ENCODE data around the gene TRPM5. TPM values are rescaled to one million over a fixed set of nuclear protein-coding genes. Genes with fewer than 3 reads are reported as not detected.

TRPM5 gene
- total and polyA plus RNA-seq, 9 of the 15 experiments (the other 6 are each of a cell fraction or from before 2014, with no cell fraction given) = not detected

DNA sequence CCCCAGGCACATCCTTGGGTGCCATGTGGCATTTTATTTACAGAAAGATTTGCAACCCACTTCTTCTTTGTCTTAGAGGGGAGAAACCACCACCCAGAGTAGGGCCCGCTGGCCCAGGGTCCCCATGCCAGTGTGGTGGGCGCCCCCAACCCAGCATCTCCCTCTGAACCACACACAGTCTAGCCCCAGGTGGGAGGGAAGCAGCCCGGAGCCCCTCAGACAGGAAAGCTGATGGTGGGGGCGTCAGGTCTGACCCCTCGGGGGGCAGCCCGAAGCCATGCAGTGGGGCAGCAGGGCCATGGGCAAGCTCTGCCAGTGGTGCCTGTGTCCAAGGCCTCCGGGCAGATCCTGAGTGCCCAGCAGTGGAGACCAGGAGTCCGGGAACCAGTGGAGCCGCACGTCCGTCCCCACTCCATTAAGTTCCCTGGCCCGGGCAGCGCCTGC, 11.7 kb downstream of the TRPM5 start:
- intact Hi-C loops (cut with micrococcal nuclease) (no loop called here), in situ Hi-C loops (cut with MboI) (no loop called here)
- Histone ChIP-seq H3K4me1 (replicated peaks in 1 of 2; ENCODE audit: control insufficient read depth in 2 of 2, insufficient read depth in 2 of 2, low read length in 2 of 2) (peaks cover 0 to 3% of the 10 kb centered on the region in 2 experiments; a peak in 1 of 5 replicates), H2AFZ (ENCODE audit: low read depth, low read length) (no peak overlapping the region), H3K4me2 (ENCODE audit: insufficient read depth, low read length) (no peak overlapping the region), H3K9me1 (ENCODE audit: control insufficient read depth, insufficient read depth, low read length) (peaks cover 2% of the 10 kb centered on the region), H4K20me1 (replicated peaks; ENCODE audit: control insufficient read depth, insufficient read depth, low read length) (peaks cover 4% of the 10 kb centered on the region), H3K27ac (ENCODE audit: extremely low read depth, low read depth, low read length) (no peak overlapping the region), H3K79me2 (ENCODE audit: control insufficient read depth, insufficient read depth, low read length) (no peaks in the 10 kb centered on the region), H3K9me3 (replicated peaks; ENCODE audit: control insufficient read depth, insufficient read depth, low read depth, low read length) (peaks cover 6% of the 10 kb centered on the region; the same call in 1 of the 2 replicates), H3K9ac (ENCODE audit: insufficient read depth in 1 of 2, low read depth in 2 of 2, low read length in 2 of 2) (peak overlapping the region in 1 of 2 experiments; percentile 20; a peak in 1 of 4 replicates), H3K27me3 (ENCODE audit: control insufficient read depth in 2 of 2, insufficient read depth in 2 of 2, low read length in 2 of 2) (peaks cover 2 to 51% of the 10 kb centered on the region in 2 experiments; a peak in 4 of 5 replicates), H3K36me3 (ENCODE audit: control insufficient read depth, insufficient read depth, low read length) (no peaks in the 10 kb centered on the region), H3K4me3 (no peak overlapping the region)
- ChIA-PET CTCF (ENCODE audit: low intra/inter-chr PET ratio) (no interaction called here), POLR2A (no interaction called here)
- BruUV-seq (replicated peaks) = no TSS peak
- ATAC-seq (no peak), FAIRE-seq (no peak), DNase-seq (ENCODE audit: extremely low read depth in 1 of 4, low spot score in 3 of 4) (no peak)
- TF ChIP-seq RBM14 (IDR thresholded peaks at IDR 0.05; ENCODE audit: borderline replicate concordance, insufficient read depth, low read depth, low read length) = no peak
- no peak for TF ChIP-seq COPS2 (conservative IDR thresholded peaks at IDR 0.05)
- WGBS (ENCODE audit: insufficient coverage, low coverage, missing lambda C conversion rate) = 8% methylated on average over 13 of the region's 13 CpGs

DNA sequence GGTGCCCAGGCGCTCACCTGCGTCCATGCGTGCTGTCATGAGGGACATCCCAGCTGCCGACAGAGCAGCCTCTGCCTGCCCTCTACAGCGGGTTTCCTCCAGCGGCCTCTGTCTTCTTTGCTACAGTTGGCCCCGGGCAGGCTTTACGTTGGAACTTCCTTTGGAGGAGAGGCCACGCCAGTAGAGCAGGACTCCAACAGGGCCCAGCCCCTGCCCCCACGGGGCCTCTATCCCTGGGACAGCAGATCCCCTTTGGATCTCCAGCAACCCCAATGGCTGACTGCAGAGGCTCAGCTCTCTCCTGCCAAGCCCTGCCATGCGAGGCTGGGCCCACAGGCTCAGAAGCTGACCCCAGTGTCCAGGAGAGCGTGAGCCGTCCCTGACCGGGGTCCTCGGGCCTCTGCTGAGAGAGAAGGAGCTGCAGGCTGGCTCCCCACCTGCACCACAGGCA, 12.1 kb downstream of the TRPM5 start:
- Histone ChIP-seq H3K27me3 (ENCODE audit: control insufficient read depth in 2 of 2, insufficient read depth in 2 of 2, low read length in 2 of 2) (peaks cover 2 to 46% of the 10 kb centered on the region in 2 experiments; a peak in 3 of 5 replicates), H3K4me3 (no peak overlapping the region), H3K79me2 (ENCODE audit: control insufficient read depth, insufficient read depth, low read length) (no peaks in the 10 kb centered on the region), H4K20me1 (replicated peaks; ENCODE audit: control insufficient read depth, insufficient read depth, low read length) (peaks cover 4% of the 10 kb centered on the region), H3K4me1 (replicated peaks in 1 of 2; ENCODE audit: control insufficient read depth in 2 of 2, insufficient read depth in 2 of 2, low read length in 2 of 2) (peaks cover 0 to 3% of the 10 kb centered on the region in 2 experiments; a peak in 1 of 5 replicates), H3K9me3 (replicated peaks; ENCODE audit: control insufficient read depth, insufficient read depth, low read depth, low read length) (peaks cover 6% of the 10 kb centered on the region; the same call in 1 of the 2 replicates), H2AFZ (ENCODE audit: low read depth, low read length) (no peak overlapping the region), H3K9ac (ENCODE audit: insufficient read depth in 1 of 2, low read depth in 2 of 2, low read length in 2 of 2) (peak overlapping the region in 1 of 2 experiments; percentile 20; a peak in 1 of 4 replicates), H3K9me1 (ENCODE audit: control insufficient read depth, insufficient read depth, low read length) (peaks cover 2% of the 10 kb centered on the region), H3K36me3 (ENCODE audit: control insufficient read depth, insufficient read depth, low read length) (no peaks in the 10 kb centered on the region), H3K4me2 (ENCODE audit: insufficient read depth, low read length) (no peak overlapping the region), H3K27ac (ENCODE audit: extremely low read depth, low read depth, low read length) (no peak overlapping the region)
- ATAC-seq (no peak), DNase-seq (ENCODE audit: extremely low read depth in 1 of 4, low spot score in 3 of 4) (no peak), FAIRE-seq (no peak)
- 8% methylated on average over 13 of the region's 15 CpGs for WGBS (ENCODE audit: insufficient coverage, low coverage, missing lambda C conversion rate)
- ChIA-PET CTCF (ENCODE audit: low intra/inter-chr PET ratio) (interaction anchor here (1.0 kb wide), 1 partner anchor 101 kb away, joined by 3 read pairs; no protein-coding TSS in a partner anchor), POLR2A (no interaction called here)
- no TSS peak for BruUV-seq (replicated peaks)
- intact Hi-C loops (cut with micrococcal nuclease) = no loop called here
- in situ Hi-C loops (cut with MboI) = no loop called here
- TF ChIP-seq, protein P1, sequence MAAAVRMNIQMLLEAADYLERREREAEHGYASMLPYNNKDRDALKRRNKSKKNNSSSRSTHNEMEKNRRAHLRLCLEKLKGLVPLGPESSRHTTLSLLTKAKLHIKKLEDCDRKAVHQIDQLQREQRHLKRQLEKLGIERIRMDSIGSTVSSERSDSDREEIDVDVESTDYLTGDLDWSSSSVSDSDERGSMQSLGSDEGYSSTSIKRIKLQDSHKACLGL (CRISPR knock-in tag; IDR thresholded peaks at IDR 0.05; ENCODE audit: borderline replicate concordance, poor library complexity, severe bottlenecking) = no peak
- TF ChIP-seq GTF2A2 (tag; IDR thresholded peaks at IDR 0.05) (no peak), CBX1 (IDR thresholded peaks at IDR 0.05; ENCODE audit: low read depth) (no peak), NFATC3 (IDR thresholded peaks at IDR 0.05) (no peak), ELF4 (CRISPR knock-in tag; IDR thresholded peaks at IDR 0.05) (no peak), ZNF224 (CRISPR knock-in tag; IDR thresholded peaks at IDR 0.05) (no peak), ZNF75A (CRISPR knock-in tag; IDR thresholded peaks at IDR 0.05) (no peak), RHOXF2B (CRISPR knock-in tag; conservative IDR thresholded peaks at IDR 0.05) (no peak)
- TF ChIP-seq, protein P2, sequence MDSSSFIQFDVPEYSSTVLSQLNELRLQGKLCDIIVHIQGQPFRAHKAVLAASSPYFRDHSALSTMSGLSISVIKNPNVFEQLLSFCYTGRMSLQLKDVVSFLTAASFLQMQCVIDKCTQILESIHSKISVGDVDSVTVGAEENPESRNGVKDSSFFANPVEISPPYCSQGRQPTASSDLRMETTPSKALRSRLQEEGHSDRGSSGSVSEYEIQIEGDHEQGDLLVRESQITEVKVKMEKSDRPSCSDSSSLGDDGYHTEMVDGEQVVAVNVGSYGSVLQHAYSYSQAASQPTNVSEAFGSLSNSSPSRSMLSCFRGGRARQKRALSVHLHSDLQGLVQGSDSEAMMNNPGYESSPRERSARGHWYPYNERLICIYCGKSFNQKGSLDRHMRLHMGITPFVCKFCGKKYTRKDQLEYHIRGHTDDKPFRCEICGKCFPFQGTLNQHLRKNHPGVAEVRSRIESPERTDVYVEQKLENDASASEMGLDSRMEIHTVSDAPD (CRISPR knock-in tag; IDR thresholded peaks at IDR 0.05) = no peak

All from K562 (cell line).